OCI-LY3 (cell line): ENCODE measurements around the gene ABCA2.

Experiments
- CTCF ChIP-seq: fragments of 200-600, 300-600 bp; sonication (generic); IDR thresholded peaks from 2 replicates; pipeline ENCODE4 v1.5.1; 2014; ENCODE audit warnings: antibody characterized with exemption, low read length, low read depth
- EZH2phosphoT487 ChIP-seq: fragments of 200-600 bp; shearing (Covaris generic); IDR thresholded peaks from 2 replicates; pipeline ENCODE4 v1.6.1; 2018; ENCODE audit warnings: antibody characterized with exemption, mixed run types, low read depth

GRCh38 chr9:136983656-136984314 lies 44.3 kb downstream of the ABCA2 start:
- TF ChIP-seq CTCF (no peak), EZH2phosphoT487 (no peak)
